ENCODE results near the gene PPP3R1.

Gene PPP3R1

DNA sequence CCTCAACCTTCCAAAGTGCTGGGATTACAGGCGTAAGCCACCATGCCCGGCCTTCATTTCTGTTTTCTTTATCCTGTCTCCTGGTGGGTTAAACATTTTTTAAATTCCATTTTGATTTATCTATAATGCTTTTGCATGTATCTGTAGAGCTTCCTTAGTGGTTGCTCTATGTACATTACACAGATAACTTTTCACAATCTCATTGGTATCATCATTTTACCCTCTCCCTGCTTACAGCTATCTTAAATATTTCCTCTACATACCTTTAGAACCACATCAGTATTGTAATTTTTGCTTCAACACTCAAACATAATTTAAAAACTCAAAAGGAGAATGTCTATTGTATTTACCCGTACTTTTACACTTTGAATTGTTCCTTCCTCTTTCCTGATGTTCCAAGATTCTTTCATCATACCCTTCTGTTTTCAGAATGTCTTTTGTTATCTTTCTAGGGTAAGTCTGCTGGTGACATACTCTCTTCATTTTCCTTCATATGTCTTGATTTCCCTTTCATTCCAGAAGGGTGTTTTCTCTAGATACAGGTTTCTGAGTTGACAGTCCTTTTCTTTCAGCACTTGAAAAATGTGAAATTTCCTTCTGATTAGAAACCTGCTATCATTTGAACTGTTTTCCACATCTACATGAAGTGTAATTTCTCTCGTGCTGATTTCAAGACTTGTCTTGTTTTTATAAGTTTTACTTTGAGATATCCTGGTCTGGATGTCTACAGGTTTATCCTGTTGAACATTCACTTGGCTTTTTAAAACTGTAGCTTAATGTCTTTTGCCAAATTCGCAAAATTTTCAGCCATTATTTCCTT is 21.9 kb downstream of the PPP3R1 start:
- peaks cover 17% of the 10 kb centered on the region for H3K4me1 Mint-ChIP-seq
- no peaks in the 10 kb centered on the region for H3K9me3 Mint-ChIP-seq
- TF ChIP-seq CTCF (IDR thresholded peaks at IDR 0.05): no peak
- H3K27ac Mint-ChIP-seq: peak overlapping the region; percentile 92
- peaks cover 15% of the 10 kb centered on the region for H3K36me3 Mint-ChIP-seq (ENCODE audit: low read depth)
- no peak overlapping the region for H3K4me3 Mint-ChIP-seq
- DNase-seq: no peak
- no peaks in the 10 kb centered on the region for H3K27me3 Mint-ChIP-seq (ENCODE audit: low read depth, poor library complexity)

DNA sequence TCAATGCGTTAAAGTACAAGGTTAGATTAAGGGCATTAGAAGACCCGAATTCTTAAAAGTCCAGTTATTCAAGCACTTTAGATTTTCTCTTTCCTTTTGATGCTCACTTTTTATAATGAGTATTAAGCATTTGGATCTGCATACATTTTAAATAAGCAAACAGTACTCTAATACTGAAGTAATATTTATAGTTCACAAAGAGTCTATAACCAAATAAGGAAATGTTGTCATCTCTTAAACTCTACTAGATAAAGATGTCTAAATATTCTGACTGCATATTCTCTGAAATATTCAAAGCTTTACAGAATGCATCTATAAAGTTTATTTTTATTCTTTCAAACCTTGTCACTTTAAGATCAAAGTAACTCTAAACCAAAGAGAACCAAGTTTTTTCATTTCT is 25.5 kb downstream of the PPP3R1 start:
- TF ChIP-seq CTCF (IDR thresholded peaks at IDR 0.05): no peak
- Mint-ChIP-seq H3K27ac (no peak overlapping the region), H3K36me3 (ENCODE audit: low read depth) (peaks cover 39% of the 10 kb centered on the region), H3K4me3 (no peak overlapping the region), H3K9me3 (peaks cover 7% of the 10 kb centered on the region), H3K27me3 (ENCODE audit: low read depth, poor library complexity) (no peaks in the 10 kb centered on the region), H3K4me1 (peaks cover 13% of the 10 kb centered on the region)
- DNase-seq: no peak

DNA sequence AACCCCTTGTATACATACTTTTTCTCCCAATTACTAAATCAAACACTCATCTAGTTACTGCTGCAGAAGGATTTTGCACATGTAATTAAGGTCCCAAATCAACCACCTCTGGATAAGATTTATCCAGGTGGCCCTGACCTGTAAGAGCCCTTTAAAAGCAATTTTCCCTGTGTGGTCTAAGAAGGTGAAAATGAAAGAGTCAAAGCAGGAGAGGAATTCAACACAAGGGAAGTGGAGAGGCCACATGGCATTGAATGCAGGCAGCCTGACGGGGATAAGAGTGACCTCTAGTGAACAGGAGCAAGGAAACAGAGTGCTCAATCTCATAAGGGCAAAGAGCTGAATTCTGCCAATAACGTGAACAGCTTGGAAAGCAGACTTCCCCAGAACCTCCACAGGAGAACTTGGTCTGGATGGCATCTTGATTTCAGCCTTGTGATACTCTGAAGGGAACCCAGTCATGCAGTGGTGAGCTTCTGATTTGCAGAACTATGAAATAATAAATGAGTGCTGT is 27.2 kb downstream of the PPP3R1 start:
- Mint-ChIP-seq H3K4me1 (peaks cover 5% of the 10 kb centered on the region), H3K36me3 (ENCODE audit: low read depth) (peaks cover 55% of the 10 kb centered on the region), H3K27ac (no peak overlapping the region), H3K27me3 (ENCODE audit: low read depth, poor library complexity) (no peaks in the 10 kb centered on the region), H3K9me3 (peaks cover 20% of the 10 kb centered on the region), H3K4me3 (no peak overlapping the region)
- no peak for DNase-seq
- no peak for TF ChIP-seq CTCF (IDR thresholded peaks at IDR 0.05)

DNA sequence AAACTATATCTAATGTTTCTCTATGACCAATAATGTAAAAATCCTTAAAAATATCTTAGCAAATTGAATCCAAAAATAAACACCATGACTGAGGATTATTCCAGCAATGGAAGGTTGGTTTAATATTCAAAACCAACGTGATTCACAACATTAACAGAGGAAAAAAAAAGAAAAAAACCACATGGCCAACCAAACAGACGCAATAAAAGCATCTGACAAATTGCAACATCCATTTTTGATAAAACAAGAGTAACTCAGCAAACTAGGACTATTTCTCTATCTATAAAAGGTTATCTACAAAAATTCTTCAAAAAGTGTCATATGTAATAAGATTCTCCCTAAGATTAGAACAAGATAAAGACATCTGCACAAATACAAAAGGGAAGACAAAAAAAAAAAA is 28.9 kb downstream of the PPP3R1 start:
- Mint-ChIP-seq H3K9me3 (peaks cover 23% of the 10 kb centered on the region), H3K4me1 (peaks cover 6% of the 10 kb centered on the region), H3K4me3 (no peak overlapping the region), H3K27me3 (ENCODE audit: low read depth, poor library complexity) (no peaks in the 10 kb centered on the region), H3K27ac (no peak overlapping the region), H3K36me3 (ENCODE audit: low read depth) (peaks cover 59% of the 10 kb centered on the region)
- no peak for TF ChIP-seq CTCF (IDR thresholded peaks at IDR 0.05)
- DNase-seq: no peak

GRCh38 chr2:68222287-68222686 is 30.0 kb downstream of the PPP3R1 start:
- H3K27me3 Mint-ChIP-seq (ENCODE audit: low read depth, poor library complexity): no peaks in the 10 kb centered on the region
- peaks cover 59% of the 10 kb centered on the region for H3K36me3 Mint-ChIP-seq (ENCODE audit: low read depth)
- DNase-seq: no peak
- peak overlapping the region; percentile 14 for H3K27ac Mint-ChIP-seq
- peaks cover 6% of the 10 kb centered on the region for H3K4me1 Mint-ChIP-seq
- TF ChIP-seq CTCF (IDR thresholded peaks at IDR 0.05): no peak
- no peak overlapping the region for H3K4me3 Mint-ChIP-seq
- H3K9me3 Mint-ChIP-seq: peaks cover 23% of the 10 kb centered on the region

All from nephron progenitor cell (in vitro differentiated cells).